Mesothelial cell of epicardium (in vitro differentiated cells): ENCODE results near the gene LYRM4. TPM values are rescaled to one million over a fixed set of nuclear protein-coding genes. Genes with fewer than 3 reads are reported as not detected.

Source experiments
- DNase-seq, 2 experiments: peaks; one replicate each; pipeline ENCODE4 v3.0.0; 2021; ENCODE audit warnings: low spot score in 2 of 2; ENCODE audit not compliant: unreplicated experiment in 2 of 2
- H3K27ac Mint-ChIP-seq: 2 replicates; pipeline ENCODE4 v1.8.0; 2021; ENCODE audit warnings: mixed read lengths
- H3K27me3 Mint-ChIP-seq: 2 replicates; pipeline ENCODE4 v1.8.0; 2021; ENCODE audit warnings: low read depth, mixed read lengths
- H3K36me3 Mint-ChIP-seq: 2 replicates; pipeline ENCODE4 v1.8.0; 2021; ENCODE audit warnings: mixed read lengths
- H3K4me1 Mint-ChIP-seq: 2 replicates; pipeline ENCODE4 v1.8.0; 2021; ENCODE audit warnings: mixed read lengths
- H3K4me3 Mint-ChIP-seq: 2 replicates; pipeline ENCODE4 v1.8.0; 2021; ENCODE audit warnings: mild to moderate bottlenecking, moderate library complexity, mixed read lengths
- H3K9me3 Mint-ChIP-seq: 2 replicates; pipeline ENCODE4 v1.8.0; 2021; ENCODE audit warnings: mixed read lengths
- total RNA-seq: library from RNA; stranded (reverse); gene quantifications from 3 replicates; pipeline ENCODE4 v1.2.1, GENCODE V29; 2021
- TF ChIP-seq, protein P1 (sequence below): fragments of 200-600 bp; sonication (generic); IDR thresholded peaks from one replicate; pipeline ENCODE4 v1.5.0; 2021; ENCODE audit warnings: antibody characterized with exemption; ENCODE audit not compliant: unreplicated experiment

LYRM4 gene
- total RNA-seq, 1 donor from 2014 or later, result 35.5 TPM

DNA sequence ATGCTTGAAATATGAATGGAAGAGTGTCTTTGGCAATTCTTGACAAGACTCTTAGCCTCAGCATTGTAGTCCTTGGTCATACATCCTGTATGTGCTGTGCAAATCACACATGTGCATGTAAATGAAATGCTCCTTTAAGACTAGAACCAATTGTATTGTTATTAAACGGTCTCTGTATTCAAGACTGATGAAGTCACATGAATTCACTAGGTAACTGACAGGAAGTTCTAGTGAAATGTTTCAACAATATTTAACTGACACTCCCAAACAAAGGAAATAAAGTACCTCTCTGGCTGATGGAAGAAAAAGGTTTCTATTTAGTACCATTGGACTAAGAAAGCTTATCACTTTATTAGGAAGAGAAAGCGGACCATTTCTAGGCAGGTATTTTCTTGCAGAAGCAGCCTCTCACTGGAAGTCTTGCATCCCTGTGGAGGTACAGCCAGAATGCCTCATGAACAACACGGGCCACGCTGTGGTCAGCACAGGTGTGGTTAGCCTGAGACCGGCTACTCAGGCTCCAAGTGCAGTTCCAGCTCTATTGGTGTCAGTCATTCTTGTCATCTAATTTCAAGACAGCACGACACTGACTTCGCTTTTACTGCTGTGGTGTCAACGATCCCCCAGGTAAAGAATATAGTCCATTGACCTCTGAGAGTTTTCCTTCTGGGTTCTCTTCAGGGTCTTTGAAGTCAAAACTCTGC lies 158.3 kb downstream of the LYRM4 start:
- TF ChIP-seq, protein P1, sequence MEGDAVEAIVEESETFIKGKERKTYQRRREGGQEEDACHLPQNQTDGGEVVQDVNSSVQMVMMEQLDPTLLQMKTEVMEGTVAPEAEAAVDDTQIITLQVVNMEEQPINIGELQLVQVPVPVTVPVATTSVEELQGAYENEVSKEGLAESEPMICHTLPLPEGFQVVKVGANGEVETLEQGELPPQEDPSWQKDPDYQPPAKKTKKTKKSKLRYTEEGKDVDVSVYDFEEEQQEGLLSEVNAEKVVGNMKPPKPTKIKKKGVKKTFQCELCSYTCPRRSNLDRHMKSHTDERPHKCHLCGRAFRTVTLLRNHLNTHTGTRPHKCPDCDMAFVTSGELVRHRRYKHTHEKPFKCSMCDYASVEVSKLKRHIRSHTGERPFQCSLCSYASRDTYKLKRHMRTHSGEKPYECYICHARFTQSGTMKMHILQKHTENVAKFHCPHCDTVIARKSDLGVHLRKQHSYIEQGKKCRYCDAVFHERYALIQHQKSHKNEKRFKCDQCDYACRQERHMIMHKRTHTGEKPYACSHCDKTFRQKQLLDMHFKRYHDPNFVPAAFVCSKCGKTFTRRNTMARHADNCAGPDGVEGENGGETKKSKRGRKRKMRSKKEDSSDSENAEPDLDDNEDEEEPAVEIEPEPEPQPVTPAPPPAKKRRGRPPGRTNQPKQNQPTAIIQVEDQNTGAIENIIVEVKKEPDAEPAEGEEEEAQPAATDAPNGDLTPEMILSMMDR, result no peak
- Mint-ChIP-seq H3K36me3 (no peaks in the 10 kb centered on the region), H3K27me3 (no peaks in the 10 kb centered on the region), H3K9me3 (no peaks in the 10 kb centered on the region), H3K4me1 (no peaks in the 10 kb centered on the region), H3K4me3 (no peak overlapping the region), H3K27ac (no peak overlapping the region)
- DNase-seq, result no peak

DNA sequence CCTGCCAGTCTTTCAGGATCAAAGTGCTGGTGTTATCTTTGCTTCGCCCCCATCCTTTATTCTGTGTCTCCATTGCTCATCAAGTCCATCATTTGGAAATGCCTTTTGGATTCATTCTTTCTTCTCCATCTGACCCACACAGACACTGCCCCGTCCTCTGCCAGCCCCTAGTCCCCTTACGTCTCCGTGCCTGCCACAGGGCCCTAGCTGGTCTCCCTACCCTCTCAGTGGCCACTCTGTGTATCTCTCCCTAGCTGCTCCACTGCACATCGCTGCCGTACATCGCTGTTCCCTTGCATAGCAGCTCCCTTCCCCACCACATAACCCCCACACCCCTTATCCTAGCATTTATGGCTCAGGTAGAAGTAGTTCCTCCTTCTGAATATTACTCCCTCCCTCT lies 159.9 kb downstream of the LYRM4 start:
- TF ChIP-seq, protein P1, result no peak
- H3K9me3 Mint-ChIP-seq, result no peaks in the 10 kb centered on the region
- H3K27me3 Mint-ChIP-seq, result no peaks in the 10 kb centered on the region
- no peaks in the 10 kb centered on the region for H3K36me3 Mint-ChIP-seq
- H3K4me1 Mint-ChIP-seq, result no peaks in the 10 kb centered on the region
- H3K27ac Mint-ChIP-seq, result no peak overlapping the region
- no peak overlapping the region for H3K4me3 Mint-ChIP-seq
- DNase-seq, result no peak

DNA sequence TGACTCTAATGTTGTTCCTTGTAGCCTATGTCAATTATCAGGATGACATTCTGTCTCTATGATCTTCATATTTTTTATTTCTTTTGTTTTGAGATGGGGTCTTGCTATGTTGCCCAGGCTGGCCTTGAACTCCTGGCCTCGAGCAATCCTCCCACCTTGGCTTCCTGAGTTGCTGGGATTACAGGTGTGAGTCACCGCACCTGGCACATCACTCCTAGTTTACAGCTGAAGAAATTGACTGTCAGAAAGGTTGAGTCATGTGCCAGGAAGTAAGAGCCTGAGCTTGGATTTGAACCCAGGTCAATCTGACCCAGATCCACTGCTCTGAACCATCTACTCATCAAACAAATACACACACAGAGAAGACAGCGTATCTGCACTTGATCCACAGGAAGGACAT lies 161.2 kb downstream of the LYRM4 start:
- H3K36me3 Mint-ChIP-seq, result no peaks in the 10 kb centered on the region
- H3K27ac Mint-ChIP-seq, result no peak overlapping the region
- H3K27me3 Mint-ChIP-seq, result no peaks in the 10 kb centered on the region
- no peaks in the 10 kb centered on the region for H3K9me3 Mint-ChIP-seq
- DNase-seq, result no peak
- no peak overlapping the region for H3K4me3 Mint-ChIP-seq
- no peaks in the 10 kb centered on the region for H3K4me1 Mint-ChIP-seq
- TF ChIP-seq, protein P1, result no peak

DNA sequence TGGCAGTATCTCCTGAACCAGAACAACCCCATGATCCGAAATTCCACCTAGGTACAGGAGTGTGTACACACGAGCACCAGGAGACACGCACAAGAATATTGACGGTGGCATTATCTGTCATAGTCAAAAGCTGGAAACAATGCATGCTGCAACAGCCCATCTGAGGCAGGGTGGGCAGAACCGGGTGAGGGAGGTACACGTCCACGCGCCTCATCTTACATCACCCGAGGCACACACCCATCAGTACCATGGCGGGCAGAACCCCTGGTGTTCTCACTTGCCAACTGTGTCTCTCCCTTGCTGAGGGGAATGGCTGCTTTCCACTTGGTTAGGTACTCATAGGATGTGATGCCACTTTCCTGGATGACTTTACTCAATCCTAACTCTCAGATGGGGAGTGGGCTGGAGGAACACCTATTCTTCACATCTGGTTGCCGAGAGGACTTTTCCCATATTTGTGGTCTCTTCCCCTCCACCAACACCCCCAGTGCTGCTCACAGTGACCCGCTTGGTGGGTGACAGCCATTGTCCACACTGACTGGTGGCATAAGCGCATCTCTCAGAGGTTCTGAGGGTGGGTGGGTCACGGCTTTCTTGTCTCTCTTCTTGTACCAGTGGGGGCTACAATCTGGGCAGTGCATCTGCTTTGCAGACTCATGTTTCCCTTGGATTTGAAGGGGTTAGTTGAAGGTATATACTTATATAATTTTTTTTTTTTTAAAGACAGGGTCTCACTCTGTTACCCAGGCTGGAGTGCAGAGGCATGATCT lies 162.1 kb downstream of the LYRM4 start:
- TF ChIP-seq, protein P1, result no peak
- Mint-ChIP-seq H3K27me3 (no peaks in the 10 kb centered on the region), H3K9me3 (no peaks in the 10 kb centered on the region), H3K27ac (no peak overlapping the region), H3K4me1 (no peaks in the 10 kb centered on the region), H3K36me3 (no peaks in the 10 kb centered on the region), H3K4me3 (no peak overlapping the region)
- no peak for DNase-seq

DNA sequence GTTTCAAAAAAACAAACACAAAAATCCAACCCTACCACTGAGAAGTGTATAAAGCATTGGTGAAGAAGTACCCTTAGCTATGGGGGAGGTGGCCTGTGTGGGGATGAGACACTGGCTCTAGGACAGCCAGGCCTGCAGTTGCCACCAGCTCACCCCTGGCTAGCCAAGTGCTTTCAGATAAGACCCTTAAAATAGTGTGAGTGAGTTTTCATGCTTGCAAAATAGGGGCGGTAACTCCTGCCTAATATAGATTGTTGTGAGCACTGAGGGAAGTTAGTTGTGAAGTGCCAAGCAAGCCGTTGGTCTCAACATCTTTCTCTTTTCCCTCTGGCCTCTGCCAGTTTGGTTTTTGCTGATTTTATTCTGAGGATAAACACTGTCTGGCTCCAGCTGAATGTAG lies 164.3 kb downstream of the LYRM4 start:
- Mint-ChIP-seq H3K27ac (no peak overlapping the region), H3K27me3 (peaks cover 5% of the 10 kb centered on the region), H3K9me3 (no peaks in the 10 kb centered on the region), H3K36me3 (no peaks in the 10 kb centered on the region), H3K4me3 (no peak overlapping the region), H3K4me1 (no peaks in the 10 kb centered on the region)
- DNase-seq, result no peak
- TF ChIP-seq, protein P1, result no peak
